GM19099 (cell line): Measurements from ENCODE around the gene MRPL14.

Experiments used
- POLR2A ChIP-seq: IDR thresholded peaks from 3 replicates; pipeline ENCODE4 v1.6.1; 2011; ENCODE audit warnings: low read depth; ENCODE audit not compliant: insufficient read length; ENCODE audit errors: extremely low read depth

Gene MRPL14

GRCh38 chr6:44133981-44134711, 6.9 kb upstream of the MRPL14 start:
- no peak for TF ChIP-seq POLR2A

- no peak for TF ChIP-seq POLR2A
Measured at GRCh38 chr6:44133003-44133931, 6.0 kb upstream of the MRPL14 start.

- no peak for TF ChIP-seq POLR2A
Measured at GRCh38 chr6:44132476-44132875, 5.2 kb upstream of the MRPL14 start.

- TF ChIP-seq POLR2A = no peak
Measured at GRCh38 chr6:44131892-44132291, 4.6 kb upstream of the MRPL14 start.

GRCh38 chr6:44129841-44130322, 2.6 kb upstream of the MRPL14 start:
- no peak for TF ChIP-seq POLR2A

GRCh38 chr6:44128020-44128917, 1.0 kb upstream of the MRPL14 start:
- TF ChIP-seq POLR2A = no peak

GRCh38 chr6:44126320-44127149, 717 bp downstream of the MRPL14 start:
- TF ChIP-seq POLR2A = peak; percentile 24

- TF ChIP-seq POLR2A = no peak
Measured at GRCh38 chr6:44123544-44123943, 3.7 kb downstream of the MRPL14 start.

GRCh38 chr6:44122801-44123200, 4.5 kb downstream of the MRPL14 start:
- TF ChIP-seq POLR2A = no peak

GRCh38 chr6:44120692-44121443, 6.4 kb downstream of the MRPL14 start:
- no peak for TF ChIP-seq POLR2A

- no peak for TF ChIP-seq POLR2A
Measured at GRCh38 chr6:44119704-44120262, 7.5 kb downstream of the MRPL14 start.

- no peak for TF ChIP-seq POLR2A
Measured at GRCh38 chr6:44117397-44118128, 9.7 kb downstream of the MRPL14 start.
